HL-60/S4 treated with retinoic acid at 250 ng/mL for 4 days and 3 days (cell line): ENCODE results near the gene C6orf120.
"Not testable (repeated sequence)": the region's sequence is repeated elsewhere in the genome, so short reads cannot be mapped to it uniquely, and the experiment has no call there.

ENCODE experiments used
- in situ Hi-C: fragments of 300-500 bp; cut with MboI; formaldehyde crosslinking; loops from 2 replicates; pipeline ENCODE4 v1.7.0; 2022; ENCODE audit warnings: low sequenced_read_pairs

Gene C6orf120

GRCh38 chr6:169677096-169677495, 24.8 kb upstream of the C6orf120 start:
- in situ Hi-C loops, result no loop called here

- in situ Hi-C loops, result no loop called here
These were observed 23.6 kb upstream of the C6orf120 start for GRCh38 chr6:169678342-169678741.

GRCh38 chr6:169684056-169684455, 17.9 kb upstream of the C6orf120 start:
- in situ Hi-C loops, result no loop called here

DNA sequence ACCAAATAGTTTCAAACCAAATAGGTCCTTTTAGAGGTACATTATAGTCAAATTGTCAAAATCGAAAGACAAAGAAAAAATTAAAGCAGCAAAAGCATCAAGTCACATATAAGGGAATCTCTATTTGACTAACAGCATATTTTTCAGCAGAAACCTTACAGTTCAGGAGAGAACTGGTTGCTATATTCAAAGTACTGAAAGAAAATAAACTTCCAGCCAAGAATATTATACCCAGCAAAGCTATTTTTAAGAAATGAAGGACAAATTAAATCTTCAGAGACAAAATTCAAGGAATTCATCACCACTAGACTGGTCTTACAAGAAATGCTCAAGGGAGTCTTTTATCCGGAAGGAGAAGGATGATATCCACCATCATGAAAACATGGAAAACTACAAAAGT, 16.1 kb upstream of the C6orf120 start:
- in situ Hi-C loops, result no loop called here

GRCh38 chr6:169689287-169689686, 12.6 kb upstream of the C6orf120 start:
- in situ Hi-C loops, result no loop called here

DNA sequence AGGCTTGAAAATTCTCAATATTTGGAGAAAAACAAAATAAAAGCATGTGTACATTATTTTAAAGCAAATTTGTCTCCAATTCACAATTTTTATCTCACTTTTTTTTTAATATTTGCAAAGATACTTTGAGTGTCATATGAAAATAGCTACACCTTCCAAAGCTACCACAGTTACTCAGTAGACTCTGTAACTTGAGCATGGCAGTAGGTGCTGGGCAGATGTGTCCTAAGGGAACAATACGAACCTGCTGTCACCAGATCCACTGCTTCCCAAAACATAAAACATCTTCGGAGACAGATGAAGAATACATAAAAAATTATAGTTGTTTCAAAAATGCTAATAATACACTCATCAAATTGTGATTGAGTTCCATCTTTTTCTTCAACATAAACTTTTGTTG, 10.7 kb upstream of the C6orf120 start:
- in situ Hi-C loops, result no loop called here

- in situ Hi-C loops, result no loop called here
These were observed 9.4 kb upstream of the C6orf120 start for GRCh38 chr6:169692516-169692915.

- in situ Hi-C loops, result no loop called here
These were observed 6.8 kb upstream of the C6orf120 start for GRCh38 chr6:169695131-169695530.

DNA sequence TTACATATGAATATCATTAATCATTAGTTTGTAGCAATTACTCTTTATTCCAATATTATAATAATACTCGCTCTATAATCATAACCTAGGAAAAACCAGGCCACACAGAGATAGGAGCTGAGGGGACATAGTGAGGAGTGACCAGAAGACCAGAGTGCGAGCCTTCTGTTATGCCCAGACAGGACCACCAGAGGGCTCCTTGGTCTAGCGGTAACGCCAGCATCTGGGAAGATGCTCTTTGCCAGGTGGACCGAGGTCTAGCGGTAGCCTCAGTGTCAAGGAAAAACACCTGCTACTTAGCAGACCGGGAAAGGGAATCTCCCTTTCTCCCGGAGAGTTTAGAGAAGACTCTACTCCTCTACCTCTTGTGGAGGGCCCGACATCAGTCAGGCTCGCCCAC, 4.8 kb upstream of the C6orf120 start:
- in situ Hi-C loops, result not testable (repeated sequence)

- in situ Hi-C loops, result no loop called here
These were observed 1.6 kb upstream of the C6orf120 start for GRCh38 chr6:169700296-169700695.

DNA sequence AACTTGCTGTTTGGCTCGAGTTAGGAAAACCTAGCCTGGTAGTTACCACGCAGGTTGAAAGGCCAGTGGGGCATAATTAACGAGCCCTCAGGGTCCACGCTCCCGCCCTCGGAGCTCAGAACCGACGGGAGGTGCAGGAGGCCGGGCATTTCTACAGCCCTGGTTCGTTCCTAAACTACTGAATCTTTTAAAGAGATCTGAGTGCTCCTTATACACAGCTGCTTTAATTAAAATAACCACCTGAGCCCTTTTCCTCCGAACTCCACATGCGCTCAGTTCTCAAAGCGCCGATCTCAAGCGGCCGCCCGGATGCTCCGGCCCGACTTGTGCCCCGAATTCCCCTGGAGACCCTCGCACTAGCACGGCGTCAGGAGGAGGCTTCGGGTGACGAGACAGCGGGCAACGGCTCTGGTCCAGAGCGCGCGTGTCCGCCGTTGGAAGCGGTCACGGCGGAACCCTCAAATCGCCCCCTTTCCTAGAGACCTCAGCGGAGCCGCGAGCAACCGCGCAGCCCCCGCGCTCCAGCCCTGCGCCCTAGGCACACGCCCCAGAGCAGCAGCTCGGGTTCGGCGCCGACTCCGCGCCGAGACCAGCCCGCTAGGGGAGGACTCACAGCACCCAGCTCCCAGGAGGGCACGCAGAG, 494 bp upstream of the C6orf120 start:
- in situ Hi-C loops, result no loop called here

DNA sequence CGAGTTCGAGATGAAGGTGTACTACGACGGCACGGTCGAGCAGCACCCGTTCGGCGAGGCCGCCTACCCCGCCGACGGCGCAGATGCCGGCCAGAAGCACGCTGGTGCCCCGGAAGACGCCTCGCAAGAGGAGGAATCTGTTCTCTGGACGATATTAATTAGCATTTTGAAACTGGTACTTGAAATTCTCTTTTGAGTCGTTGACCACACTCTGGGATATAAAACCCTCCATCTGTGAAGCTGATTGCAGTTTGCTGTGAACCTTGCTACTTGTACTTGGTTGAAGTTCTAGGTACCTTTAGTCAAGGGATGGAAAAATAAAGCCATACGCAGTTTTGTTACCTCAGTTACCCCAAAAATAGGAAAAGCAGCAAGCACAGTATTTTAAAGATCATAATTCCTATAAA, 917 bp downstream of the C6orf120 start:
- in situ Hi-C loops, result no loop called here

DNA sequence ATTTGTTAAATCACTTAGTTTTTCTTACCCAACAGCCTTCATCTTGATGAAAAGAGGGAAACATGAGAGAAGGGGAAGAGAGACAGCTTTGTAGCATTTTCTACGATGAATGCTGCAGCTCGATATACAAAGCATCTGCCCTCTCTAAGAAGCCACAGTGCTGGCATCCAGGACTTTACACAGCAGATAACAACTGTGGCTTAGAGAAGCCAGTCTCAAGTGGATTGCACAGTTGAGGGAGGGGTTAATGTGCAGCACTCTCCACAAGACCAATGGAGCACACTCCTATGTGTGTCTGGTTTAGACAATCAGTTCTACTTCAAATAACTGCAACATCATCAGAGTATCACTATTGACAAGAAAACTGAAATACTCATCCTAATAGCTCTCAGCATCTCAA, 5.8 kb downstream of the C6orf120 start:
- in situ Hi-C loops, result no loop called here

GRCh38 chr6:169709293-169709692, 7.4 kb downstream of the C6orf120 start:
- in situ Hi-C loops, result no loop called here

DNA sequence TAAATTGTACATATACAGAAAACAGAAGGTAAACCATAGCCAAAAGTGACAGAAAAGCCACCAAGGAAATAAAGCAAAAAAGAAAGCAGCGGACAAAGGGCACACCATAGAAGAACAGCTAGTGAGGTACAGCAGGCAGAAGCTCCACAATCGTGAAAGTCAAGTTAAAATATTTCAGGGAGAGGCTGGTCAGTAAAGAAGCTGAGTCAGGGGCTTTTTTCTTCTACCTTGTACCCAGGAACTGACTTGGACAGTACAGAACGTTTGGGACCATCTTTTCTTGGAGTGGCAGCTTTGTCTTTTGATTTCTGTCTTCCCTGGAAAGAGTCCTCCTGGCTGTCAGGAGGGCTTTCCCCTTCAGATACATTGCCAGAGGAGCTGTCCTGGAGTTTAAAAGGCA, 8.1 kb downstream of the C6orf120 start:
- in situ Hi-C loops, result no loop called here

DNA sequence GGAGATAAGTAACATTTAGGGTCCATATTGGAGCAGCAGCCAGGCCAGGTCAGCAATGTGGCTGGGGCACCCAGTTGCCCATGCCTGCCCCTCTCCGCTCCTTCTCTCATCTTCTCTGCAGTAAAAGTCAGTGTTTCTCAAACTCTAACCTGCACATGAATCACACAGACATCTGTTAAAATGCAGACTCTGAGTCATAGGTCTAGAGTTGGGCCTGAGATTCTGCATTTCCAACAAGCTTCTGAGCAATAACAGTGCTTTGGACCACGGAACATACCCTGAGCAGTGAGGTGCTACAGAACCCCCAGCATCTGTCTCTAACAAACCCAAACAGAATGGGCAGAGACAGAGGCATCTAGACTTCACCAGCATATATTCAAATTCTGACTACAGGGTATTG, 12.3 kb downstream of the C6orf120 start:
- in situ Hi-C loops, result no loop called here

- in situ Hi-C loops, result no loop called here
These were observed 12.7 kb downstream of the C6orf120 start for GRCh38 chr6:169714595-169714994.

DNA sequence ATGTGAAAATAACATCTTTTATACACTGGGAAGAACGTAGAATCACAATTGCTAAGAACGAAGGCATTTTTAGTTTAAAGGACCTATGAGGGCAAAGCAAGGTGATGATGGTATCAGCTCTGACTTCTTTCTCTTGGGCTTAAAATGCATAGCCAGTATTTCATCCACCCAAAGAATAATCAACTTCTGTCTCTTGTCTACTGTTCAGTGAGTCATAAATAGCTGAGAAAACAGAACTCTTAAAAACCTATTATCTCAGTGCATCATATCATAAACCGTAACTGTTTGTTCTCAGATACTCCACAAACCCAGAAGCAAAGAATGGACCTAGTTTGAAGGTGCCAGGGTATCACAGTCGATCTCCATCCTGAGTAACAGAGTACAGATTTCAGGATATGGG, 17.2 kb downstream of the C6orf120 start:
- in situ Hi-C loops, result no loop called here

- in situ Hi-C loops, result no loop called here
These were observed 18.4 kb downstream of the C6orf120 start for GRCh38 chr6:169720207-169720855.

GRCh38 chr6:169722362-169723199, 20.7 kb downstream of the C6orf120 start:
- in situ Hi-C loops, result no loop called here

GRCh38 chr6:169723200-169723909, 21.4 kb downstream of the C6orf120 start:
- in situ Hi-C loops, result no loop called here
